CMK (cell line): ENCODE measurements around the gene OVOL2.

ENCODE experiments used
- DNase-seq: peaks from one replicate; pipeline ENCODE4 v3.0.0-alpha.2; 2010; ENCODE audit warnings: low read depth

The OVOL2 gene

DNA sequence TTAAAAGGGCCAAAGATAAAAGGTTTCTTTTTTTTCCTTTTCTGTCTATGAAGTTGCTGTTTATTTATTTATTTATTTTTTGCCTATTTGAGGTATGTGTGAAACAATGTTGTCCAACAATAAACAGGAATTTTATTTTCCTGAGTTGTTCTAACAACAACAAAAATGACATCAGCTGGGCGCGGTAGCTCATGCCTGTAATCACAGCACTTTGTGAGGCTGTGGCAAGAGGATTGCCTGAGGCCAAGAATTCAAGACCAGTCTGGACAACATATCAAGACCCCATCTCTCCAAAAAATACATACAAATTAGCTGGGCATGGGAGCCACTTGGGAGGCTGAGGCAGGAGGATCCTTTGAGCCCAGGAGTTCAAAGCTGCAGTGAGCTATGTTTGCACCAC is 44.8 kb downstream of the OVOL2 start:
- DNase-seq, result no peak

DNA sequence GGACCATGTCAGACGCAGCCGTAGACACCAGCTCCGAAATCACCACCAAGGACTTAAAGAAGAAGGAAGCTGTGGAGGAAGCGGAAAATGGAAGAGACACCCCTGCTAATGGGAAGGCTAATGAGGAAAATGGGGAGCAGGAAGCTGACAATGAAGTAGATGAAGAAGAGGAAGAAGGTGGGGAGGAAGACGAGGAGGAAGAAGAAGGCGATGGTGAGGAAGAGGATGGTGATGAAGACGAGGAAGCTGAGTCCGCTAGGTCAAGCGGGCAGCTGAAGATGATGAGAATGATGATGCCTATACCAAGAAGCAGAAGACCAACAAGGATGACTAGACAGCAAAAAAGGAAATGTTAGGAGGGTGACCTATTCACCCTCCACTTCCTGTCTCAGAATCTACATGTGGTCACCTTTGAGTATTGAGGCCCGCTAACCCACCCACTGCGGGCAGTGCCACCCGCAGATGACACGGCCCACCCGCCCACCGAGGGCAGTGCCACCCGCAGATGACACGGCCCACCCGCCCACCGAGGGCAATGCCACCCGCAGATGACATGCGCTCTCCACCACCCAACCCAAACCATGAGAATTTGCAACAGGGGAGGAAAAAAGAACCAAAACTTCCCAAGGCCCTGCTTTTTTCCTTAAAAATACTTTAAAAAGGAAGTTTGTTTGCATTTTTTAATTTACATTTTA is 45.6 kb downstream of the OVOL2 start:
- no peak for DNase-seq

DNA sequence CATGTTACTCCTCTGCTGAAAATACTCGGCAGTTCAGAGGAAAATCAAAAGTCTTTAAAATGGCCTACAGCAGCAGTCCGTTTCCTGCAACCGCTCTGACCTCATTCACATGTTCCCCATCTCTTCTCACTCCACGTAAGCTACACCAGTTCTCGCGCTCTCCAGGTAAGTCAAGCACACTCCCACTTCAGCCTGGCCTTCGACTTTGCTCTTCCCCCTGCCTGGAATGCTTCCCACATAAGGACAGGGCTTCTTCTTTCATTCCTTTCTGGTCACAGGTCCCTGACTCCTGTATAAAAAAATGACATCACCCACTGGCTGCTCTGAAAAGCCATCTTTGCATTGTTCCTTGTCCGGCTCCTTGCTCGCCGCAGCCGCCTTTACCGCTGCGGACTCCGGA is 46.2 kb downstream of the OVOL2 start:
- DNase-seq, result no peak

DNA sequence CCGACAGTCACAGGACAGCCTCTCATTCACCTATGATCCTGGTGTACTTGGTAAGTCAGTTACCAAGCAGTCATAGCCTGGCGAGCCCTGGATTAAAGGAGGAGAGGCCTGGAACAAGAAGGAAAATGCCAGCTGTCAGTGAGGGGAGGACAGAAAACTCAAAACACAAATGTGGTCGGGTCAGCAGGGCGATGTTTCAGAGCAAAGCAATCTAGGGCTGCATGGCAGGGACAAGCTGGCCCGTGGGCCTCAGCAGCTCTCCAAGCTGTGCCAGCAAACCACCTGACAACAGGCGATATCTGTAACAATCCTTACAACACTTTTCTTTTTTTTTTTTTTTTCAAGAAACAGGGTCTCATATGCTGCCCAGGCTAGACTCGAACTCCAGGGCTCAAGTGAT is 48.6 kb downstream of the OVOL2 start:
- no peak for DNase-seq

DNA sequence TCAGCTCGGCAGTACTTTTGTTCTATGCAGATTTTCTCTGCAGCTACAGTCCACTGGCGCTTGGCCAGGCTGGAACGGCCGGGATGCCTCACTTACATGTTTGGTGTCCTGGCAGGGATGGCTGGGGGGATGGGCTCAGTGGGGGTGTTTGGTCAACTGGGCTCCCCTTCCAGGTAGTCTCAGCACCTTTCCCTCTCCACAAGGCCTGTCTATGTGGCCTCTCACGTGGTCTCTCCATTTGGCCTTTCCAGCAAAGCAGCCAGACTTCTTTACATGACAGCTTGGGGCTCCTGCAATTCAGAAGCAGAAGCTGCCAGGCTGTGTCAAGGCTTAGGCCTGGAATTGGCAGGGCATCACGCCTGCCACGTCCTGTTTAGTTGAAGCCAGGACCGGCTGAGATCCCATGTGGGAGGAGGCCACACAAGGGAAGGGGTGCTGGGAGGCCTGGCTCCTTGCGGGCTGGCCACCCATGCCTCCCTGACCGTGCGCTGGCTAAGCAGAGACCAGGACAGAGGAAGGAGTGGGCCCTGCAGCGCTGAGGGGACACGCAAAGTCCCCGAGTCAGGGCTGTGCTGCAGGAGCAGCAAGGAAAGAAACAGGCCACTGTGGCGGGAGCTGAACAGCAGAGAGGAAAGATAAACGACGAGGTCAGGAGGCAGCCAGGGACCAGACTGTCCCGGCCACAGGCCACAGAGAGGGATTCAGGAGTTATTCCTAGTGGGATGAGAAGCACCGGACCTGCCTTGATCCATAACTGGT is 50.0 kb downstream of the OVOL2 start:
- no peak for DNase-seq

DNA sequence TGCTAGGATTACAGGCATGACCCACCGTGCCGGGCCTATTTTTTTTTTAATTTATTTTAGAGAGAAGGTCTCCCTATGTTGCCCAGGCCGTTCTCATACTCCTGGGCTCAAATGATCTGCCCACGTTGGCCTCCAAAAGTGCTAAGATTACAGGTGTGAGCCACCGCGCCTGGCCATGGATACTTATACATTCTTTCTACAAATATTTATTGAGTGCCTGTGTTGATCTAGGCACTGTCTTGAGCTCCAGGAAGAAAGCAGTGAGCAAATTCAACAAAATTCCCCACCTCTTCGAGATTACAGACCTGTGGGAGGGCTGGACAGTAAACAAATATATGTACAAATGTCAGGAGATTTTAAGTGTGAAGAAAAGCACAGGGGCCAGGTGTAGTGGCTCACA is 51.0 kb downstream of the OVOL2 start:
- DNase-seq, result no peak

DNA sequence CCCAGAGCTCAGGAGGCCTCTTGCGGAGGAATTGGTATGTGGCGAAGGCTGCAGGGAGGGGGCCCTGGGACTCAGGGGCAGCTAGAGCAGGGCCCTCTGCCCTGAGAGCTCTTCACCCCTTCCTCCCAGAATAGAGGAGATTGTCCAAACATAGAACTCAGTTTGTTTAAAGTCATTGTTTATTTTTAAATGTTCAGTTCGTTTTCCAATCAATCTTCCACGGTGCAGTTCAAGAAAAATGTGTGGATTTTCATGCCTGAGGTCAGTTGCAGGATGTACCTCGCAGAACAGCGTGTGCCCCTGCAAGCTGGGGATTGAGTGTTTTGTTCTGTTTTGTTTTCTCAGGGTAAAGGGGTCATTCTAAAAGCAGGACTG is 51.7 kb downstream of the OVOL2 start:
- no peak for DNase-seq

DNA sequence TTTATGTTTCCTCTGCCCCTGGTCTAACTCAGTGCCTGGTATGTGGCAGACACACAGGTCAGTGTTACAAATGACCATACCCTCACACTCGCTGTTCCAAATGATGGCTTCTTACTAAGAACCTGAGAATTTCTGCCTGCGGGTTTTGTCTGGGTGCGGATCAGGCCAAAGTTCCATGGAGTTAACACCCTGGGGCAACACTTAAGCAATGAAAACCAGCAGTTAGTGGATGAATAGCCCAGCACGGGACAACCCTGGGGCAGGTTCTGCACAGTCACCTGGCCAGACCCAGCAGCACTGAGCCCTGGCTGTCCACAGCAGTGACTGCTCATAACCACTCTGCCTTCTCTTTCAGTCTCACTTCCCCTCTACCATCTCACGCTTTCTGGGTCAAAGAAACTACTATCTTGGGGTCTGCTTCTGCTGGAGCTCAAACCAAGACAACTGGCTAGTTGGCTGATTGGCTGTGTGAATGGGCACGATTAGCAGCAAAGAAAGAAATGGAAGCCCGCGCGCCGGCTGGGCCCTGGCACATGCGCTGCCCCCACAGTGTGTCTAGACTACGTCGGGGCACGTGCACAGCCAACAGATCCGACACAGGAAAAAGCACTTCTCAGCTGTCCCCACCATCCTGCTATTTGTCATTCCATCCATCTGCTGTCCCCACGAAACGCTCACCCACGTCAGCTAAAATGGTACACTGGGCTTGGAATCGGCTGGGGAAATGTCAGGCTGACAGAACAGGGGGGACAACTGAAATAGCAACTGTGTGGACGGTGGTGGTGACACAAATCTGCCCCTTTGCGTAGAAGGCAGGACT is 52.3 kb downstream of the OVOL2 start:
- no peak for DNase-seq

DNA sequence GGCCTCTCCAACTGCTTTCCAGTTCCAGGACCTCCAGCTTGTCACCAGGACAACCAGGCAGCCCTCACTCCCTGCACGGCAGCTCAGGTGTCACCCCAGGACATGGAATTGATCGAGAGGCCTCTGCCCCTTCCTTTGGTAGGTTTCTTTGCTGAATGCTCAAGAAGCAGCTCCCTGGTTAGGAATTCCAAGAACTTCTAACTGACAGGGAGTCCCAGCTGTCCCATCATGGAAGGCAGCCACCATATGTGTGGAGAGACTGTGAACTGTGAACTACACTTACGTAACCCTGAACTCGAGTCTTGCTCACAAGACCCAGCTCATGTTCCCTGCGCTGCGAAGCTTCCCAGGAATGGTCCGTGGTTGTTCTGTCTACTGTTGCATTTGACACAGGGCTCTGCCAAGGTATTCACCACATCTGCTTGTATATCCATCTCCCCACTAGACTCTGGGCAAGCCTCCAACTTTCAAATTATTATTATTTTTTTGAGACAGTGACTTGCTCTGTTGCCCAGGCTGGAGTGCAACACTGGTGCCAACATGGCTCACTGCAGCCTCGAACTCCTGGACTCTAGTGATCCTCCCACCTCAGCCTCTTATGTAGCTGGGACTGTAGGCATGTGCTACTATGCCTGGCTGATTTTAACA is 53.2 kb downstream of the OVOL2 start:
- DNase-seq, result no peak

DNA sequence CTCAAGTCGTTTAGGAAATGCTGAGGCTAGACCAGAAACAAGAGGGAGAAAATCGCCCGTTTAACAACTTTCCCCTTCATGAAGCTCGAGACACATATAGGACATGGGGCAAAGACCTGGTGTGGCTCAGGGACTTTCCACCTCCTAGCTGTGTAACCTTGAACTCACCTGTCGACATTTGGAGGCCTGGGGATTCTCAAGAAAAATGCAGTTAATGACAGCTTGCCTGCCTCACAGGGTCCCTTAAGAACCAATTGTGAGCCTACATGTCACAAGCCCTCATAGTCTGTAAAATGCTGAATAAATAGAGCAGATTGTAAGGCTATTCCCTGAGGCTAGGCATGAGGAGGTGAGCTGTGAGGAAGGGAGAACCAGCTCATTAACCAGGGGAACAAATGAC is 53.8 kb downstream of the OVOL2 start:
- no peak for DNase-seq

DNA sequence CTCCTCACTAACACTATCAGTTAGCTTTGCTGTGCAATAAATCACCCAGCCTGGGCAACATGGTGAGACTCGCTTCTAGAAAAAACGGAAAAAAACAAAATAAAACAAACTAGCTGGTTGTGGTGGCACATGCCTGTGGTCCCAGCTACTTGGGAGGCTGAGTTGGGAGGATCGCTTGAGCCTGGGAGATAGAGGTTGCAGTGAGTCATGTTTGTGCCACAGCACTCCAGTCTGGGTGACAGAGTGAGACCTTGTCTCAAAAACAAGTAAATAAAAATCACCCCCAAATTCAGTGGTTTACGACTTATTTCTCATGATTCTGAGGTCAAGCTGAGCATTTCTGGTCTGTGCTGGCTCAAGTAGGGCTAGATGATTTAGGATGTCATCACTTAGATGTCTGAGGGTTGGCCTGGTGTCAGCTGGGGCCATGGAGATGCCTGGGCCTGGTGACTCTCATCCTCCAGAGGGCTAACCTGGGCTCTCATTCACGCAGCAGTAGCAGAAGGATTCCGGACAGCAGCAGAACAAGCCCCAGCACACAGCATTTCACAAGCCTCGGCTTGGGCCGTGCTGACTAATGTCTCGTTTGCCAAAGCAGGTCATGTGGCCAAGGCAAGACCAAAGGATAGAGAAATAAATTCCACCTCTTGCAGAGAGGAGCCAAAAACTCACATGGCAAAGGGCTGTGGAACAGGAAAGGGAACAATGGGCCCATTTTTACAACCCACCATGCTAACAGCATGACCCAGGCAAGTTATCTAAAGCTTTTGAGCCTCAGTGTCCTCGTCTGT is 56.4 kb downstream of the OVOL2 start:
- DNase-seq, result no peak

DNA sequence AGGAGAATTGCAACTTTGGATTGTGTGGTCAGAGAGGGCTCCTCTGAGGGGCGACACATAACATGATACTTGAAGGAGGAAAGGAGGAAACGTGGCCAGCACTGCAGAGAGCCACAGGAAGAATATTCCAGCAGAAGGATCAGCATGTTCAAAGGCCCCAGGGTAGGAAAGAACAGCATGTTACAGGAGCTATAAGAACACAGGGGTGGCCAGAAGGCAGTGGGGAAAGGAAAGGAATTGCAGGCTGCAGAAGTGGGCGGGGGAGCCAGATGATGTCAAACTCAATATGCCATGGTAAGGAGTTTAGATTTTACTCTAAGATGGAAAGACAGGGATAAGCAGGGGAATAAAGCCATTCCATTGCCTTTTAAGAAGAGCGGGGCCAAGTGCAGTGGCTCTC is 58.1 kb downstream of the OVOL2 start:
- no peak for DNase-seq

DNA sequence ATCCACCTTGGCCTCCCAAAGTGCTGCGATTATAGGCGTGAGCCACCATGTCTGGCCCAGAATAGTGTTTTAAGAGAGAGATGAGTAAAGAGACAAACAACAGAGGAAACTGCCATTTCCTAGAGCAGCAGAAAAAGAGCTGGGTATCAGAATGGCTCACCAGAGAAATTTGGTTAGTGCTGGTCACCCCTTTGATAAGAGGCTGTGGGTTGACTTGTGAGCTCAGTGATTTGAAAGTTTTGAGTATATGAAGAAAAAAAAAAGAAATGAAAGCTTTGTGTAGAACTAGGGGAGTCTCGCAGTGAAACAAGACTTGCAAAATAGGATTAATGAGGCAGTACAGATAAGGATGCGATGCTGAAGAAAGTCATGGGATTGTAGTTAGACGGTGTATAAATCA is 59.3 kb downstream of the OVOL2 start:
- no peak for DNase-seq

DNA sequence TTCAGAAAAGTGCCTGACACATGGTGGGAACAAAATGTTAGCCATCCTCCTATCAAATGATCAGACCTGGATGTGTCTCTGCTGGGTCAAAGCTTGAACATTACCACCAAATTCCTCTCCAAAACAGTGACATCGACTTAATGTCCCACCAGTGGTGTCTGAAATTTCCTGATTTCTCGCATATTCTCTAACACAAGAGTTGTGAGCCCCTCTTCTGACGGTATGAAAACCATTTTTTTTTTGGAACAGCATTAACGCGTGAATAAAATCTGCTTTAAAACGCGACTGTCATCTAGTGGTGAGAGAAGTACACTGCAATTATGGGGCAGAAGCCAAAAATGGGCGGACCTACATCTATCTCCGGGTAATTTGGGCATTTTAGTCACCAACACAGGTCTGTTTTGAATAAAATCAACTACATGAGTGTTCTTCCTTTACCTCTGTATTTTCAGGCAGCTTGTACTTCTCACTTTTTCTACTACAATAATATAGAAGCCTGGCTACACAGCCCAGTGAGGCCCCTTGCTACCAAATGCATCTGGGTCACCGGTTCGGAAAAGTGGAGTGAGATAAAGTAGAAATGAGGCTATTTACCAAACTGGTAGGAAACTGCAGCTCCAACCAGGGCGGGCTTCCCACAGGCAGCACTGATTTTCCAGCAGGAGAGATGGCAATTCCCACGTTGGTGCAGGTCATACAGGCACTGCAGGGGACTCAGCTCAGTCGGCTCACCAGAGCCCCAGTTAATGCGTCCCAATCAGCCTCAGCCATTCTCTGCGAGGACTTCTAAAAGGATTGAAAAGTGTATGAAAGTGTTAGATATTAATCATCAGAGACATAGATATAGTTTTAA is 61.5 kb downstream of the OVOL2 start:
- DNase-seq, result no peak

DNA sequence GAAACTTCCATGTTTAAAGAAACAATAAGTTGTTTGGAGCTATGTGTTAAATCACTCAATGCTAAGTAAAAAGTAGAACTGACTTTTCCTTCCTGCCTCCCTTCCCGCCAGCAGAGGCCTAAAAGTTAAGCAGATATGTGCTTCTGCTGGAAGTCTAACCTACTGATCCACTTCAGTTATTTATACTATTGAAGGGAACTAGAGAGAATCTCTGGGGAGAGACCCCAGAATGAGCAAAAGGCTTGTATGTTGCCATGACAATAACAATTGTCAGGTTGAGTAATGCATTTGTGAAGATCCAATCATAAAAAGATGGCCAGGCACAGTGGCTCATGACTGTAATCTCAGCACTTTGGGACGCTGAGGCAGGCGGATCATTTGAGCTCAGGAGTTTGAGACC is 64.2 kb downstream of the OVOL2 start:
- DNase-seq, result no peak

DNA sequence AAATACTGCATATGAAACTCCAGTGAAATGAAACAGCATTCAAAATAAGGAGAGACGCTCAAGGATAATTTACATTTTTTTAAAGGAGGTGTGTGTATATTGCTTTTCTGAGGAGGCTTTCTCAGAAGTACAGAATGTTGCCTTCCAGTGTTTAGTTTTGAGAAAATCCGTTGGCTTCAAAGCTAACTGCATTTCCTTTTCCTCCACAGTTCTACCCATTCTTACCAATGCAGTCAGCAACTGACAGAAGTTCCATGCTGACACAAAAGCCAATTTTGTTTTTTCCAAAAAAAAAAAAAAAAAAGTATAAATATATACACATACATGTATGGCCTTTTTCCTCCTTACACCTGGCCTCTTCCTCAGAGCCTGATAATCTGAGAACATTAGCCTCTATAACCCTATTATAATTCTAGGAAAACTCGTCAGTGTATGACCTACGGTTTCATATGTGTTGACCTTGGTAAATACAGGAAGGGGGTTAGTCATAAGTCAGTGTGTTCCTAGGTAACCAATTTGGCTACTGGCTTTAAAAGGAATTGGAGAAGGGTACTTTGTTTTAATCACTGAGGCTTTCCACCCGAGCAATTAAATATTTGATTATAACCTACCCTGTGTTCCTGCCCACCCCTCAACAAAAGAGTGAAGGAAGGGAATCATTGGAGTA is 64.7 kb downstream of the OVOL2 start:
- no peak for DNase-seq

DNA sequence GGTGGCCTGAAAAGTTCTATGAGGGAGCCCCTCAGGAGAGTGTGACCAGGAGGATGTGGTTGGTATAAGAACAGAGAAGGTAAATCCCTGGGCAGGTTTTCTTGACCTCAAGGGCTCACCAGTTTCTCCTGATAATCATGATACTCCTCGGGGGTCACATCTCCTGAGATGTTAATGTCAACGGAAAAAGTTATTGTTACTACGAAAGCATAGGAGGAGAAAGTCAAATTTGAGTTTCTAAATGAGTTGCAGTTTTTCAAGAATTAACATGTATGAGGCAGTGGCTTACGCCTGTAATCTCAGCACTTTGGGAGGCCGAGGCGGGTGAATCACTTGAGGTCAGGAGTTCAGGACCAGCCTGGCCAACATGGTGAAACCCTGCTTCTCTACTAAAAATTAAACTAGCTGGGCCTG is 65.5 kb downstream of the OVOL2 start:
- DNase-seq, result no peak

DNA sequence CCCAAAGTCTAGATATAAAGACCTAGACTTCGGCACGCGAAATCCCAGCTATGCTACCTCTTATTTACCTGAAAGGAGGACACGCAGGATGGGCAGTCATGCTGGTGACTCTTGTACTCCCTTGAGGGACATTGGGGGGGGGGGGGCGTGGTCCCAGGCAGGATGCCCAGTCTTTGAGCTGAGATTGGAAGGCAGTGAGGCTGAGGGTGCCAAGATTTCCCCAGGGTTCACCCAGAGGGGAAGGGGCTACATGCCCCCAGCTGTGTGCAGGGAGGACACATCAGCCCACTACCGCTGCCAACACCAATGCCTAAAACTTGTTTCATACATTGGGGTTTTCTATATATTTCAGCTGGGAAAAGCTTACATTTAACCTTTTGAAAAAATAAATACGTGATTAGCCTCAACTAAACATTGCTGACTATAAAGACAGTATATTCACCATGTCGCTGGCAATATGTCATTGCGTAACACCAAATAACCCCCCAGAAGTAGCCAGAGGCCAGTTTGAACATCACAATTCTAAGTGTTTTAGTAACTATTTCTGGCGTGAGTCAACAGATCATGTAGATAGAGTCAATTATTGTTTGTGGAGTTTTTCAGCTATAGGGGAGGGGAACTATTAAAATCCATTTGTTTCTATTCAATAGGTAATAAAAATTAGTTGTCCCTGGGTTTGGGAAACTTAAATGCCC is 67.3 kb downstream of the OVOL2 start:
- DNase-seq, result no peak

DNA sequence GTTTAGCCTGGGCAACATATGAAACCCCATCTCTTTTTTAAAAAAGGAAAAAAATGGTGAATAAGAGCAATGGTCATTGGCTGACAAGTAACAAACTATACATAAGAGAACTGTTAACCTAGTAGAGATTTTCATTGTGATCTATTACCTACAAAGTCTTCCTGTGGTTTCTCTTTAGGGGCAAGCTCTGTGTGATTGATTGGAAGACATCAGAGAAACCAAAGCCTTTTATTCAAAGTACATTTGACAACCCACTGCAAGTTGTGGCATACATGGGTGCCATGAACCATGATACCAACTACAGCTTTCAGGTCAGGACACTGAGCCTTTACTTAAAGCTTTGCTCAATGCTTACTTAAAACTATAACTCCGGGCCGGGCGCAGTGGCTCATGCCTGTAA is 69.7 kb downstream of the OVOL2 start:
- DNase-seq, result no peak
